ENCODE data around the gene CLOCK.

DNA sequence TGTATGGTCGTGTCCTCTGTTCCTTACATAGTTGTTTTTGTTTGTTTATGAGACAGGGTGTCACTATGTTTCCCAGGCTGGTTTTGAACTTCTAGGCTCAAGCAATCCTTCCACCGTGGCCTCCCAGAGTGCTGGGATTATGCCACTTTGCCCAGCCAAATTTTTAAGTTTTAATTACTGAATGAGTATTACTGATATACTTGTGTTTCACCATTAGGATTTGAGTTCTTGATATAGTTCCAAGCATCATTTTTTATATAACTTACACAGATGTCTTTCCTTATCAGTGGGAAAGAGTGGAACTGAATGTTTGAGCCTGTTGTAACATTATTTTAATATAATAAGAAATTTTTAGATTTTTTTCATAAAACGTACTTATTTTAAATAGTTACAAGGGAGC lies 130.5 kb downstream of the CLOCK start:
- no peak for TF ChIP-seq POLR2AphosphoS5 (IDR thresholded peaks at IDR 0.05; ENCODE audit: low read depth, low read length)
- TF ChIP-seq TAF1 (IDR thresholded peaks at IDR 0.05; ENCODE audit: low read depth, low read length): no peak
- TF ChIP-seq POLR2A (IDR thresholded peaks at IDR 0.05; ENCODE audit: low read depth, low read length): no peak

Data from GM12891 (cell line).